Measurements from ENCODE around the gene PBX1.

Gene PBX1

GRCh38 chr1:164790081-164790480 lies 231.1 kb downstream of the PBX1 start:
- no peak for DNase-seq

- DNase-seq: no peak
Measured at GRCh38 chr1:164792410-164793004, 233.5 kb downstream of the PBX1 start.

- DNase-seq: no peak
Measured at GRCh38 chr1:164794356-164794755, 235.4 kb downstream of the PBX1 start.

GRCh38 chr1:164796916-164797315 lies 237.9 kb downstream of the PBX1 start:
- DNase-seq: no peak

GRCh38 chr1:164801246-164801731 lies 242.3 kb downstream of the PBX1 start:
- DNase-seq: no peak

- DNase-seq: no peak
Measured at GRCh38 chr1:164801791-164802502, 243.0 kb downstream of the PBX1 start.

GRCh38 chr1:164802529-164803282 lies 243.7 kb downstream of the PBX1 start:
- no peak for DNase-seq

- DNase-seq: no peak
Measured at GRCh38 chr1:164803366-164803765, 244.4 kb downstream of the PBX1 start.

- no peak for DNase-seq
Measured at GRCh38 chr1:164804366-164804765, 245.4 kb downstream of the PBX1 start.

GRCh38 chr1:164805399-164805798 lies 246.4 kb downstream of the PBX1 start:
- DNase-seq: no peak

- no peak for DNase-seq
Measured at GRCh38 chr1:164806531-164806930, 247.5 kb downstream of the PBX1 start.

GRCh38 chr1:164813776-164814175 lies 254.8 kb downstream of the PBX1 start:
- no peak for DNase-seq

GRCh38 chr1:164821648-164822047 lies 262.7 kb downstream of the PBX1 start:
- DNase-seq: no peak

- no peak for DNase-seq
Measured at GRCh38 chr1:164823486-164824279, 264.7 kb downstream of the PBX1 start.

GRCh38 chr1:164824542-164824941 lies 265.6 kb downstream of the PBX1 start:
- no peak for DNase-seq

- no peak for DNase-seq
Measured at GRCh38 chr1:164830628-164831027, 271.6 kb downstream of the PBX1 start.

GRCh38 chr1:164834641-164835040 lies 275.7 kb downstream of the PBX1 start:
- no peak for DNase-seq

GRCh38 chr1:164836614-164837018 lies 277.6 kb downstream of the PBX1 start:
- DNase-seq: no peak

- no peak for DNase-seq
Measured at GRCh38 chr1:164838786-164839185, 279.8 kb downstream of the PBX1 start.

GRCh38 chr1:164840936-164841335 lies 282.0 kb downstream of the PBX1 start:
- no peak for DNase-seq

GRCh38 chr1:164841702-164842465 lies 282.9 kb downstream of the PBX1 start:
- DNase-seq: no peak

GRCh38 chr1:164842870-164843269 lies 283.9 kb downstream of the PBX1 start:
- no peak for DNase-seq

Measured in stimulated activated CD4-positive, alpha-beta T cell treated with anti-CD3 and anti-CD28 coated beads, Interleukin-4, amount 100 ng/mL, for 1 hour (primary cell).